Fibroblast of the conjunctiva (primary cell): Measurements from ENCODE around the gene GPR37.

ENCODE experiments used
- DNase-seq: peaks from one replicate; pipeline ENCODE4 v3.0.0-alpha.2; 2010; ENCODE audit warnings: low read depth

The GPR37 gene

DNA sequence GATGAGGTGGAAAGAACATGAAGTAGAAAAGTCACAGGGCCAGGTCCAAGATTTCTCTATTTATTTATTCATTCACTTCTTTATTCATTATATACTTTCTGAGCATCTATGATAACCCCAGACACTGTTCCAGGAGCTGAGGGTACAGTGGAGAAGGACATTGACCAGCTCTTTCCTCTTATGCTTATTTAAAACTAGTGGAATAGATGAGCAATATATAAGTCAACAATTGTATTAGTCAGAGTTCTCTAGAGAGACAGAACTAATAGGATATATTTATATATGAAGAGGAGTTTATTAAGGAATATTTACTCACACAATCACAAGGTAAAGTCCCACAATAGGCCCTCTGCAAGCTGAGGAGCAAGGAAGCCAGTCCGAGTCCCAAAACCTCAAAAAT is 15.0 kb upstream of the GPR37 start:
- no peak for DNase-seq

DNA sequence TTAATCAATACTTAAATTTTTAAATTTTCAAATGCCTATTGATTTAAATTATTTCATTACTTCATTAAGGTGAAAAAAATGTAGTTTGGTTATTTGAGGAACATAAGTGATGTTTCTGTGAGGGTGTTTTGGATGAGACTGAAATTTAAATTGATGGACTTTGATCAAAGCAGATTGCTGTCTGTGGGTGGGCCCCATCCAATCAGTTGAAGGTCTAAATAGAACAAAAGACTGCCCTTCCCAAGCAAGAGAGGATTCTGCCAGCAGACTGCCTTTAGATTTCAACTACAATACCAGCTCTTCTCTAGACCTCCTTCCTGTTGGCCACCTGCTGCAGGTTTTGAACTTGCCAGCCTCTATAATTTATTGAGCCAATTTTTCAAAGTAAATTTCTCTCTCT is 14.5 kb upstream of the GPR37 start:
- no peak for DNase-seq

DNA sequence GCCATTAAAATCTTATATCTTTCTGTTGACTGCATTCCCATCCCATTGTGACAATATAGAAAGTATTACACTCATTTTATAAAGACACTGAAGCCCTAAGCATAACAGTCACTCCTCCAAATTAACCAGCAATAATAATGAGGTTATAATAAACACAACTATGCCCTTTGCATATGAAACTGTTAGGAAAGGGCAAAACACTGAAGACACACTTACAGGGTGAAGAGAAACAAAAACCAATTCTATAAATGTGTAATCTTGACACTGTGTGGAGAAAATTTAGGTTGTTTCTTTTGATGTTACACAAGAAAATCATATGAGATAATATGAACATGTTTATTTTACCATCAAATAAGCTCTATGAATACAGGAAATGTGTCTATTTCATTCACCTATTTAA is 14.0 kb upstream of the GPR37 start:
- no peak for DNase-seq

DNA sequence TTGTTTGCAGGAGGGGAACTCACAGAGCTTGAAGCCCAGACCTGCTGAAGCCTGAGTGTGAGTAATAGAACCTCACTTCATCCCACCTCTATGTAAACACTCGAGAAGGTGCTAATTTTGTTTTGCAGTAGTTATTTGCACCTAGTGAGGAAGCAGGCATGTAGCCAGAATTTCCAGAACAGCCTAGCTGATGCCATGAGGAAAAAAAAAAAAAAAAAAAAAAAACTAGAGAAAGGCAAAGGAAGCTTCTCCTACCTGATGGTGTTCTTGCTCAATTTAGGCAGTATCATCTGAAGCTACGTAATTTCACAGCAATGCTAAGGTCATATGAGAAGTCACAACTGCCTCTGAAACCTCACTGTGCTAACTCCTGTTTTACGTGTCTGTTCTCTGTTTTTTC is 13.6 kb upstream of the GPR37 start:
- no peak for DNase-seq

DNA sequence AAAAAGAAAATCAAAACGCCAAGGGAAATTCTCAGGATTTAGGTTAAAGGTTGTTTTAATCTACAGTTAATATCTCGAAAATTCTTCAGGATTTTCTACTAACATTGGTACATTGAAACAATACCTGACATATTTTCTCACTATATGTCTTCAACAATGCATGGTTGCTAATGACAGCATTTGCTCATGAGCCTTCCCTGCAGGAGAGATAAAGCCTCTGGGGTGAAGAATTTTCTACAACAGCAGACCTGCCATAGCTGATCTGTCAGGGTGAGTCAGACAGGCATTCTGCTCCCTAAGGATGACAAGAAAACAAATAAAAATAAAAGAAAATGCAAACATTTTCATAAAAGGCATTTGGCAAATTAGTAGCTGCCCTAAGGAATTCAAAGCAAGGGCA is 11.7 kb upstream of the GPR37 start:
- DNase-seq: no peak

DNA sequence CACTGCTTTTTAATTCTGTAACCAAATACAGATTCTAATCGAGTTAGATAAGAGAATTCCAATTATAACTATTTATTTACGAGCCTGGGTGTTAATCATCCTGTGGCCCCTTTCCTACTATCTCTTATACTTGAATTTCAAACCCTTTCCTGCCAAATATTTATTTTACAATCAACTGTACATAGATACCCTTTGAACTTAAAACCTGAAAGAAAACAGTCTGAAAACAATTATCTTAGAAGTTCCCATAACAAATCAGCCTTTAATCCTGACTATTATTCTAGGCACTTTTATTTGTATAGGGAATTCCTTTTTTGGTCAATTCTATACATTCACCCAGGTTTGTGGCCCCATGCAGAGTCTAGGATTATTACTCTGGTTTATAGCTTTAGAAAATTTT is 10.6 kb upstream of the GPR37 start:
- no peak for DNase-seq

DNA sequence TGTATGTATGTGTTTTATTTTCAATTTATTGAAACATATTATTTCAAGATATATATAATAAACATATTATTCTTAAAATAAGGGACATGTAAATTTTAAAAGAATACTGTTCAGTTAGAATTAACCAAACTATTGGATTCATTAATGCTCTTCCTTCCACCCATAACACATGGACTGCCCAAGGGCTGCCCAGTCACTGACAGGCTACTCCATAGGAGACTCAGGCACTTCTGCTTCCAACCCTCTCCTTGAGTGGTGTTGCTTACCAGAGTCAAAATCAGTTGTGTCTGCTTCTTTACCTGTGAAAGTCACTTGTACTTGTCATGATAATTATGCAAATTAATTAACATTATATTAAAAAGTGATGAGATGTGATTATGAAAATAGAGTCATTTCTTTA is 9.8 kb upstream of the GPR37 start:
- DNase-seq: no peak

DNA sequence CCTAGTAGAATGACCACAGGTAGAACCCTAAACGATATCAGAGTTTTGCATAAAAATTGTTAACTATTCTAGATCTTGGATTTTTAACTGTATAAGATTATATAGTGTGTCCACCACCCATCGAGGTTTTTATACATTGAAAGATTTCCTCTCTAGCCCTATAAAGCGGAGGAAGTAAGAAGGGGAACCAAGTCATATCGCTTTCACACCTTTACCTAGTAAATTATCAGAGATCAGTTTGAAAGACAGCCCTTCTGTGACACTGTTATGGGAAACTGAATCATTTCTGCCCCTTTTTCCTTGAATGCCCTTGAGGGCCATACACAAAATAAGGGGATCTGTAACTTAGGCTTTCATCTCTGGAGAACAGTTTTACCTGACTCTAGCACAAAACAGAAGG is 8.3 kb upstream of the GPR37 start:
- DNase-seq: no peak

DNA sequence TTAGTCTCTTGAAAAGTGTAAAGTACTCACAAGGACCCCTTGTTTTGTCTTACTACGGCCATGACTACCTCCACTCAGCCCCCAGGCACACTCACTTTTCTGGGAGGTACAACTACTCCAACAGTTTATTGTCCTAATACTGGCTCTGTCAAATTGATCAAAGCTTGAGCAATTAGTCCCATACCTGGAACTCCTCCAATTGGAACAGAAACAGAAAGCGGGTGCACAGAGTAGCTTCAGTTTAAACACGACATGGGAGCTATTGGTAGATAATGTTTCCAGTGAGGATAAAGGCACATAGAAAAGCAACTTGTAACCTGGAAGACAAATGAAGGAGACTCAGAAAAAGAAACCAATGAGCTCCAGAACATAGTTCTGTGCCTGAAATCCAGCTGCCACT is 7.7 kb upstream of the GPR37 start:
- no peak for DNase-seq

DNA sequence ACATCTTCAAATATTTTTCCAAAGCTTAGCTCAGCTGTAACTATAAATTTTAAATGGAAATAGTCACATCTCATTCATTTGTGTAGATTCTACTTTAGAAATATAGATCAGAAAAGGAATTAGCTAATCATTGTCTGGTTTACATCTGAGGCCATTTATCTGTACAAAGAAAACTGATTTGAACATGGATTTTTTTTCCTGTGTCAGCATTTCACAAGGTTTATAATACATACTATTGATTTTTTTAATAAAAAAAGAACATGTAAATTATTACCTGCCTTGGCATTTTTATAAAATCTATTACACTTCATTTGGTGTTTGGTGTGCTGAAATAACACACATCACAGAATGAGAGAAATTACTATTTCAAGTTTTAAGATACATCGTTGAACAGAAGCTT is 3.5 kb upstream of the GPR37 start:
- no peak for DNase-seq

DNA sequence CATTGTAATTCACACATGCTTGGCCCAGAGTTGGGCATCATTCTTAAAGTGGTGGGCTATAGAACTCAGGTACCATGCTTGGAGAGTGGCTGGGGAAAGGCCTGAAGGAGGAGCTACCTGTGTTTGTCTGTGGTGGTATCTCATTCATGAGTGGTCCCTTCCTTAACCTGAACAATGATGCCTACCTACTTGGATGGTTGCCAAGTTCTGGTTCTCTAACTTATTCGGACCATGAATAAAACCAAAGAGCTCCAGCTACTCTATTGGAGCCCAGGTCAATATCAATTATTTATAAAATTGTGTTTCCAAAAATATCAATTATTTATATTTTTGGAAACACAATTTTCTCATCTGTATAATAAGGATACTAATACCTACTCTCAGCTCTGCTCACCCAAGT is 2.9 kb upstream of the GPR37 start:
- no peak for DNase-seq

DNA sequence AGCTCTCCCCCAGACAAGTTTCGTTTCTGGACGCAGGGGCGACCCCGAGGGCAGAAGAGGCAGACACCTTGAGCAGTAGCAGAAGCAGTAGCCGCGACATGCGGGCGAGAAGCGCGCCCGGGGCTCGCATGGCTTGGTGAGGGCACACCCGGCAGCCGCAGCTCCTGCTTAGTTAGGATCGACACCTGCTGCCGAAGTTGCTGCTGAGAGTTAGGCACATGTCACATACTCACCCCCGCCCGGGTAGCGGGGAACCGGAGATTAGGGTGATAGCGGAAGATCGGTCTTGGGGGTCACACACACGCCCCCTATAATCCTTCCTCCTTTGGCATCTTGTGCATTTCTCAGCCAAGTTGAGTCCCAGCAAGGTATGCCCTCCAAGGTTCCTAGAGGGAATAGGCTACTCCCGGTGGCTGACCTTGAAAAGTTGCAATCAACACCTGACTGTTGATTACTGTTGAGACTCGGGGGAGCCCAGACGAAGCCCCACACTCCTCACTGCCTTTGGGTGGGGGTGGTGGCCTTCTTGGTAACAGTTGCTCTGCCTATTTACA is 668 bp downstream of the GPR37 start:
- DNase-seq: no peak

DNA sequence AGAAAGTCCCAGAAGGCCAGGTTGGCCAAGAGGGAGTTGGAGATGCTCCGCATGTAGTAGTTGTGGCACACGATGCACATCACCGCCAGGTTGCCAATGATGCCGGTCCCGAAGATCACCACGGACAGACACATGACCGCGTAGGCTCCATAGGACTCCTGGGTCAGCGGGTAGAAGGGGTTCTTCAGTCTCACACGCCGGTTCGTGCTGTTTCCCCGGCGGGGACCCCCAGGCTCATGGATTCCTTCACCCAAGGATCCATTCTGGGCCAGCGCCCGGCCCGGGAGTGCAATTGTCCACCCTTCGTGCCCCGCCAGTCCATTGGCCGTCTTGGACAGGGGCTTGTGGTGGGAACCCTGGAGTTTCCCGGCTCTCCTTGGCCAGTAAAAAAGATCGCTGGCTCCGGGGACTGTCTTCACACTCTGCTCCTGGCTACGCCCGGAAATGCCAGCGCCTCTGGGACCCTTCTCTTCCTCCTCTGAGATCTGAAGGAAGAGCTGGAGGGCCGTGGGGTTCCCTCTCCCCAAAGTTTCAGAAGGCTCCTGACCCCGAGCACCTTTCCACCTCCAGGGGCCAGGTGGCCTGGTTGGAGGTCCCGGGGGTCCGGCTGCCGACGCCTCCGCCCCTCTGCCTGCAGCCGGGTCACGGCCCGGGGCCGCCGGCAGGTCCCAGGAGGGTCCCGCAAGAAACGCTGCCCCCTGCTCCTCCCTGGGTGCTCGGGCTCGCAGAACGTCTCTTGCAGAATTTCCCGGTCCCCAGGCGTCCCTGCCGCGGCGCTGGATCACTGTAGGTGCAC is 1.3 kb downstream of the GPR37 start:
- DNase-seq: no peak

DNA sequence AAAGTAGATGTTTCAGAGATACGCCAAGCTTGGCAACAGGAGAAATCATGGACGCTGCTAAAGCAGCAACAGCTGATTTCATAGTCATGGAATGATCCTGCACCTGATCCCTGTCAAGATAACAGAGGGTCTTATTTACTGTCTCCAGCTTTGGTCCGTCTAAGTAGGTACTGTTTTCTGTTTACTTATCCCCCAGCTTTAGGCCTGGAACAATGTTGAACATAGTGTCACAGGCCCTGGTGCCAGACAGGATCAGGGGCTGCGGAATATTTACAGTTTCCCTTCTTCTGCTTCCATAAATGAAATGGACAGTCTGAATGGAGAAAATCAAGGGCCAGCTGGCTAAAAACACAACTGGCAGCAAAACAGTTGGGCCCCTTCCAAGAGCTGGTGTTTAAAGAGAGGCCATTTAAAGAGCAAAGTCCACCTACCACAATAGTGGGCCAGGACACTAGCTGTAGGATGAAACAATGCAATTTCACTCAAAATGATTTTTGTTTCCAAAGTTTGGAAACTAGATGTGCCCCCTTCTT is 2.9 kb downstream of the GPR37 start:
- DNase-seq: no peak

DNA sequence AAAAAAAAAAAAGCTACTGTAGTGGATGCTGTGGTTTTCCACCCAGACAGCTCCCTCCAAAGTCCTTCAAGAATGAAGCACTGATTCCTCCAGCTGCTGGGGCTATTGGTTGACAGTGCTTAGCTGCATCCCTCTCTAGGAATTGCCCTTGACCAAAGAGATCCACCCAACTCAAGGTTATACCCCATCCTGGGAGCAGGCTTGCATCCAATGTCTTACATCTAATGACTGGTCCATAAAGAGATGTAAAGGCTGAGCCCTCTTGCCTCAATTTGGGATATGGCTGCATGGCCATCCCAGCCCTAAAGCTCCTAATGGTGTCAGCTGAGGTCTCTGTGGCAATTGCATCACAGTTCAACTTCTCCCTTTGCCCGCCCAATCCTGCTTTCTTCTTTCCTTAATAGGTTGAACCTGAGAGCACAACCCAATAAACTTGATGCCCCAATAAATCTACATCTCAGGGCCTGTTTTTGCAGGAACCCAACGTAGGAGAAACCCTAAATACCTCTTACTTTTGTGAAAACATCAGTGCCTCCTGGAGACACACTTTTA is 4.4 kb downstream of the GPR37 start:
- no peak for DNase-seq

DNA sequence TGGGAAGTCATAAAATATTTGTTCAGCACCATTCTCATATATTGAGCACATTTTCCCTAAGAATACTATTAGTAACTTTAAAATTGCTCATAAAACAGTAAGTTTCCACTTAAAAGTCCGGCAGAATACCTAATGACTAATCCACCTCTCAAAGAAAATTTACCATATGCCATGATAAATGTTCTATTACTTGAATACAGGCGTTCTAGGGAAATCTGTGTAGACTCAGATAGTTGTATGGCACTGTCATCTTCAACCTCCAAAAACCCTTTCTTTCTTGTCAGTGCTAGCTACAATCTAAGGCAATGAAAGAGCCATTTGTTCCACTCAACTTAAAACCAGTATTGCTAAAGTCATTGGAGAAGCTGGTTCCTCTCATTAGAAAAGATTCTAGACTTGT is 7.3 kb downstream of the GPR37 start:
- DNase-seq: no peak

DNA sequence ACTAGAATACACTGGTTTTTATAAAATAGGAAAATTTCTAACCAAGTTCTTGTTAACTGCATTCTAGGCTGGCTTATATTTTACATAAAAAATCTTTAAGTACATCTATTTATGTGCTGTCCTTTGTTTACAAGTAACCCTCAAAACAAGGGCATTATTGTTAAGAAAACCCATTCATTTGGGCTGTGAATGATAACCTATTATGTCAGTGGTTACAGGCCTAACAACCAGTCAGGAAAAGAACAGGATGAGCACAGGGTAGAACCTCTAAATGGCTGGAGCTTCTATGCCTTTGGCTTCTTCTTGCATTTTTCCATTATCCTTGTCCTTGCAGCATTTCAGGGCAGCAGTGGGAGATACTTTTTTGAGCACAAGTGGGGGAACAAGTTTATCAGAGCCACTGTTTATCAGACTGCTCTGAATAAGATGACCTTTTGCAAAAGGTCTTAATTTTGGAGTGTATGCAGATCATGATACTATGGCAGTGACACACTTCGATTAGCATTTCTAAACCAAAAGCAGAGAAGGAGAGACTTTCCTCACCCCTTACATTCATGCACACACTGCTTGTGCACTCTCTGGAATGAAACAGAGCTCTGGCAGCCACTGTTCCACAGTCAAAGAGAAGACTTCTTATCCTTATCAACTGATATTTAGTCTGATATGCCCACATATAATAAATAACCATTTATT is 10.9 kb downstream of the GPR37 start:
- DNase-seq: no peak

DNA sequence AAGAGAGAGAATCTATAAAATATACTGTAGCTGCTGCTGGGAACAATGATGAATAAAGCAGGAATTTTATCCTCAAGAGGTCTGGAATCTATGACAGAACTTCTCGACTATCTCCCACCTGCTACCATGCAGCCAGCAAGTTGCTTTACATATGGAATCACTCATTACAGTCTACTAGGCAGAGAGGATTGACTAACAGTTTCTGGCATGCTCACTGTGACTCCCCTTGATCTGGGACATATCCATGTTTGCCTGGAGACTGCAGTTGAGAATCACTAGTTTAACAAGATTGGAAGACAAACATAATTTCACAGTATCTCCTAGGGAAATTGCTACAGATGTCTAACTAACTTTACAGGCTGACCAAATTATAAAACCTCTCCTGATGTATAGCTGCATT is 13.3 kb downstream of the GPR37 start:
- DNase-seq: no peak

DNA sequence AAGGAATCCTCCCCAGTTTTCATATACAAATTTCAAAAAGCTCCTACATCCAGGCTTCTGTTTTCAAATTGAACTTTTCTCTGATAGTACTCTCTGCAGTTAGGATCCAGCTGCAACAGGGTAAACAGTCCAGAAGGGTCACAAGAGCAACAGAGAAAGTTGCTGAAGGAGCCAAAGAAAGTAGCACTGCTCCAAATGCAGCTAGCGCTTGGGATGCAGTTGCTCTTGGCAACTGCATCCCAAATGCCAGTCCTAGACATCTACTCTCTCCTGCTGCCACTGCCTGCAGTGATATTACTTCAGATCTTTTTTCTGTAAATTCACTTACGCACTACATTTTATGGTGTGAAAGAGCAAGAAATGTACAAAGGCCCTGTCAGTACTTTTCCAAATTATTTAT is 14.6 kb downstream of the GPR37 start:
- DNase-seq: no peak

DNA sequence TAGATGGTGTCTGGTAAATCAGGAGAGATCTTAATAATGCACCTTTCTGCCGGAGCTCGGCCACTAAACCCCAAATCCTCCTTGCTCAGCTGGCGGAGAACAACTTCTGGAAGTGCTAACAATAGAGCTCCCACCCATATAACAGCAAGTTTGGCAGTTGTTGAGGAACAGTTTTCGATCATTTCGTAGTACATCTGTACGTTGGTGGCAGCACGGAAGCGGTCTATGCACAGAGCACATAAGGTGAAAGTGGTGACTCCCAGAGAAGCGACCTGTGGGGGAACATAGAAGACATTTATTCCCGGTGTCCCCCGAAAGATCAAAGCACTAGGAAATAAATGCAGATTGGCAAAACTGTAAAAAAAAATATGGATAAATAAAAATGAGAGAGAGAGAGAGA is 18.5 kb downstream of the GPR37 start:
- no peak for DNase-seq

DNA sequence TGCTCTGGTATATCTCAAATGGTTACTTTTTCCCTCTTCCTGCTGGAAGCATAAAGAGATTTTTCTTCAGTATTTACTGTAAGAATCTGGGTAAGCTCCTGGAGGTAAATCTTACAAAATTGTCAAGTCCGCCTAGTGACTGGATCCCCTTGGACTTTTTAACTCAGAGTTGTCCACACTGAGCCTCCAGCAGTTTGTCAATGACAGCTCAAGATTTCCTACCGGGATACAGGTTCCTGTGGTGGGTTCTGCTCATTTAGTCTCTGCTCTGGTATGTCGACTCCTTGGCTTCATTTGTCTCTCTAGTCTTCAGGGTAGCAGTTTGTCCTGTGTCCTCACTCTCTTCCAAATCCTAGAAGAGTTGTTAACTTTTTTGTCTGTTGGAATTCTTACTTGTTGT is 27.0 kb downstream of the GPR37 start:
- DNase-seq: no peak

DNA sequence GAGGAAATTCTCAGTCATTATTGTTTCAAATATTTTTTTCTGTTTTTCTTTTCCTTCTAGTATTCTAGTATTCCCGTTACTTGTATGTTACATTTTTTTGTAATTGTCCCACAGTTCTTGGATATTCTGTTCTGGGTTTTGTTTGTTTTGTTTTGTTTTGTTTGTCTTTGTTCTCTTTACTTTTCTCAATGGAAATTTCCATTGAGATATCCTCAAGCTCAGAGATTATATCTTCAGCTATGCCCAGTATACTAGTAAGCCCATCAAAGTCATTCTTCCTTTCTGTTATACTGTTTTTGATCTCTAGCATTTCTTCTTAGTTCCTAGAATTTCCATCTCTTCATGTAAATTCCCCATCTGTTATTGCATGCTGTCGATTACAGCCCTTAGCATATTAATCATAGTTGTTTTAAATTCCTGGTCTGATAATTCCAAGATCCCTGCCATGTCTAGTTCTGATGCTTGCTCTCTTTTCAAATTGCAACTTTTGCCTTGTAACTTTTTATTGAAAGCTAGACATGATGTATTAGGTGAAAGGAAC is 27.8 kb downstream of the GPR37 start:
- no peak for DNase-seq

DNA sequence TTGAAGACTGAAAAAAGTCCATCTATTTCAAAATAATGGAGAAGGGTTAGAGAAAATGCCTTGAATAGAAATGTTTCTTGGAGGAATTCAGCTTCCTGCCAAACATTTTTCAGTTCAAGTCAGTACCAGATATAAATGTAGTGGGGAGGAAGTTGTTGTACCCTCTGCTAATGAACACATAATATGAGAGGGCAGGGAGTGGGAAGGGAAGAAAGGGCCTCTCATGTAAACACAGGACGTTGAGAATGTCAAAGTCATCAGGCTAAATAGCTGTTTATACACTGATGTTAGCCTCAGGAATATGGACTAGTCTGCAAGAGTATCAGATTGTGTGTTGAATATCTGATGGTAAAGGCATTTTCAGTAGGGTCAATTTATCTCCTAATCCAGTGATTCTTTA is 37.0 kb downstream of the GPR37 start:
- DNase-seq: no peak
